Measurements from ENCODE around the gene NTM.

Gene NTM

GRCh38 chr11:131580476-131580875, 210.1 kb downstream of the NTM start:
- H3K27me3 ChIP-seq (ENCODE audit: control insufficient read depth, low read length), result no peaks in the 10 kb centered on the region; the same call in none of the 2 replicates
- H3K9me3 ChIP-seq (ENCODE audit: control insufficient read depth, insufficient read depth, low read length), result no peaks in the 10 kb centered on the region
- H3K4me2 ChIP-seq (ENCODE audit: low read length), result no peak overlapping the region
- H3K36me3 ChIP-seq (ENCODE audit: control insufficient read depth, low read length), result no peaks in the 10 kb centered on the region
- no peaks in the 10 kb centered on the region for H3F3A ChIP-seq (ENCODE audit: control insufficient read depth, insufficient read depth)
- no peak overlapping the region for H3K27ac ChIP-seq (ENCODE audit: low read depth, low read length)
- no peaks in the 10 kb centered on the region for H3K9me2 ChIP-seq (replicated peaks; ENCODE audit: control insufficient read depth, low read length)
- H4K20me1 ChIP-seq (ENCODE audit: control insufficient read depth, insufficient read depth, low read depth, low read length), result no peaks in the 10 kb centered on the region
- TF ChIP-seq CTCF (IDR thresholded peaks at IDR 0.05; ENCODE audit: low read depth, low read length, poor library complexity, severe bottlenecking), result no peak
- no peak for TF ChIP-seq EZH2phosphoT487 (IDR thresholded peaks at IDR 0.05; ENCODE audit: borderline replicate concordance, low read length)
- H3K79me2 ChIP-seq (ENCODE audit: control insufficient read depth, low read length), result no peaks in the 10 kb centered on the region
- H3K4me3 ChIP-seq (ENCODE audit: low read length), result no peak overlapping the region
- H3K4me1 ChIP-seq (ENCODE audit: control insufficient read depth, low read length), result no peaks in the 10 kb centered on the region

- no peaks in the 10 kb centered on the region for H3K9me2 ChIP-seq (replicated peaks; ENCODE audit: control insufficient read depth, low read length)
- no peak for TF ChIP-seq EZH2phosphoT487 (IDR thresholded peaks at IDR 0.05; ENCODE audit: borderline replicate concordance, low read length)
- TF ChIP-seq CTCF (IDR thresholded peaks at IDR 0.05; ENCODE audit: low read depth, low read length, poor library complexity, severe bottlenecking), result no peak
- no peaks in the 10 kb centered on the region for H4K20me1 ChIP-seq (ENCODE audit: control insufficient read depth, insufficient read depth, low read depth, low read length)
- no peaks in the 10 kb centered on the region for H3K4me1 ChIP-seq (ENCODE audit: control insufficient read depth, low read length)
- H3K4me2 ChIP-seq (ENCODE audit: low read length), result no peak overlapping the region
- no peak overlapping the region for H3K27ac ChIP-seq (ENCODE audit: low read depth, low read length)
- H3K36me3 ChIP-seq (ENCODE audit: control insufficient read depth, low read length), result no peaks in the 10 kb centered on the region
- H3K79me2 ChIP-seq (ENCODE audit: control insufficient read depth, low read length), result no peaks in the 10 kb centered on the region
- no peak overlapping the region for H3K4me3 ChIP-seq (ENCODE audit: low read length)
- no peaks in the 10 kb centered on the region; the same call in none of the 2 replicates for H3K27me3 ChIP-seq (ENCODE audit: control insufficient read depth, low read length)
- no peaks in the 10 kb centered on the region for H3F3A ChIP-seq (ENCODE audit: control insufficient read depth, insufficient read depth)
- no peaks in the 10 kb centered on the region for H3K9me3 ChIP-seq (ENCODE audit: control insufficient read depth, insufficient read depth, low read length)
These were observed 210.6 kb downstream of the NTM start for GRCh38 chr11:131581046-131581445.

- TF ChIP-seq CTCF (IDR thresholded peaks at IDR 0.05; ENCODE audit: low read depth, low read length, poor library complexity, severe bottlenecking) (no peak), EZH2phosphoT487 (IDR thresholded peaks at IDR 0.05; ENCODE audit: borderline replicate concordance, low read length) (no peak)
- no peaks in the 10 kb centered on the region for H3F3A ChIP-seq (ENCODE audit: control insufficient read depth, insufficient read depth)
- no peaks in the 10 kb centered on the region for H3K4me1 ChIP-seq (ENCODE audit: control insufficient read depth, low read length)
- no peaks in the 10 kb centered on the region for H3K79me2 ChIP-seq (ENCODE audit: control insufficient read depth, low read length)
- no peak overlapping the region for H3K4me2 ChIP-seq (ENCODE audit: low read length)
- H3K36me3 ChIP-seq (ENCODE audit: control insufficient read depth, low read length), result no peaks in the 10 kb centered on the region
- no peaks in the 10 kb centered on the region for H3K9me2 ChIP-seq (replicated peaks; ENCODE audit: control insufficient read depth, low read length)
- H3K27ac ChIP-seq (ENCODE audit: low read depth, low read length), result no peak overlapping the region
- no peak overlapping the region for H3K4me3 ChIP-seq (ENCODE audit: low read length)
- no peaks in the 10 kb centered on the region for H4K20me1 ChIP-seq (ENCODE audit: control insufficient read depth, insufficient read depth, low read depth, low read length)
- H3K9me3 ChIP-seq (ENCODE audit: control insufficient read depth, insufficient read depth, low read length), result no peaks in the 10 kb centered on the region
- H3K27me3 ChIP-seq (ENCODE audit: control insufficient read depth, low read length), result no peaks in the 10 kb centered on the region; the same call in none of the 2 replicates
These were observed 211.7 kb downstream of the NTM start for GRCh38 chr11:131582021-131582525.
